K562 (cell line): Measurements from ENCODE around the gene NDN. TPM values are rescaled to one million over a fixed set of nuclear protein-coding genes. Genes with fewer than 3 reads are reported as not detected.

Experiments used
- ATAC-seq: fragments of 200-7000 bp; cut with Tn5 transposase; 3 replicates; pipeline ENCODE4 v1.9.1; 2020; ENCODE audit warnings: moderate library complexity
- BruUV-seq: library from RNA; stranded (reverse); fragments of 400-500 nt; replicated peaks from 2 replicates; lab custom pipeline; 2021; lab: Mats Ljungman, UMichigan
- CTCF ChIA-PET: fragments of 300-600 bp; formaldehyde crosslinking; extraction: SDS; loops from one replicate; lab custom pipeline; 2021; ENCODE audit warnings: low intra/inter-chr PET ratio; lab: Yijun Ruan, JAX
- POLR2A ChIA-PET: fragments of 300-600, 350-650 bp; sonication (Branson Sonifier 250); formaldehyde crosslinking; extraction: SDS; loops from one replicate; lab custom pipeline; 2021; ENCODE audit warnings: antibody characterized with exemption, inconsistent platforms; lab: Yijun Ruan, JAX
- DNase-seq, 4 experiments: peaks; one replicate each; pipeline versions ENCODE4 v3.0.0 to v3.0.0-alpha.2; 2011 to 2018; ENCODE audit warnings: low spot score in 3 of 4, mixed read lengths in 3 of 4; ENCODE audit errors: extremely low read depth in 1 of 4
- FAIRE-seq: peaks from 2 replicates; lab custom pipeline; 2011; peaks lifted over from hg19 to GRCh38; lab: Jason Lieb, UNC
- H2AFZ ChIP-seq: 2 replicates; pipeline ENCODE4 v1.6.0; 2011; ENCODE audit warnings: low read depth, low read length, control low read depth, inconsistent platforms
- H3K27ac ChIP-seq: fragments of 200-600 bp; 3 replicates; pipeline ENCODE4 v1.8.0; 2011; ENCODE audit warnings: low read depth, mild to moderate bottlenecking, control low read depth, inconsistent platforms, low read length, moderate library complexity, mixed read lengths; ENCODE audit errors: extremely low read depth
- H3K27me3 ChIP-seq, 2 experiments: fragments of 300-600 bp in 1 of 2; 2 replicates in 1 of 2; 3 replicates in 1 of 2; pipeline versions ENCODE4 v1.6.0 to v1.8.0; 2011; ENCODE audit warnings: inconsistent platforms in 2 of 2, low read length in 2 of 2, mild to moderate bottlenecking in 1 of 2, mixed read lengths in 1 of 2, moderate library complexity in 1 of 2; ENCODE audit not compliant: control insufficient read depth in 2 of 2, insufficient read depth in 2 of 2
- H3K36me3 ChIP-seq: fragments of 300-600 bp; 3 replicates; pipeline ENCODE4 v1.8.0; 2011; ENCODE audit warnings: mild to moderate bottlenecking, low read length, inconsistent platforms; ENCODE audit not compliant: control insufficient read depth, insufficient read depth
- H3K4me1 ChIP-seq, 2 experiments: fragments of 200-600 bp in 1 of 2; replicated peaks in 1 of 2; 2 replicates in 1 of 2; 3 replicates in 1 of 2; pipeline versions ENCODE4 v1.5.1 to v1.8.0; 2011; ENCODE audit warnings: inconsistent platforms in 2 of 2, low read length in 2 of 2, mild to moderate bottlenecking in 1 of 2, mixed read lengths in 1 of 2, moderate library complexity in 1 of 2; ENCODE audit not compliant: control insufficient read depth in 2 of 2, insufficient read depth in 2 of 2
- H3K4me2 ChIP-seq: 2 replicates; pipeline ENCODE4 v1.6.1; 2011; ENCODE audit warnings: low read length, control low read depth, inconsistent platforms, mixed read lengths; ENCODE audit not compliant: insufficient read depth
- H3K4me3 ChIP-seq: fragments of 200-600 bp; sonication (generic), shearing (Covaris generic); 2 replicates; pipeline ENCODE4 v1.5.1; 2016; ENCODE audit warnings: control low read depth, inconsistent platforms
- H3K79me2 ChIP-seq: fragments of 200-600 bp; 3 replicates; pipeline ENCODE4 v1.8.0; 2011; ENCODE audit warnings: low read length, inconsistent platforms; ENCODE audit not compliant: control insufficient read depth, insufficient read depth
- H3K9ac ChIP-seq, 2 experiments: 2 replicates each; pipeline versions ENCODE4 v1.6.0 to v1.6.1; 2011; ENCODE audit warnings: low read depth in 2 of 2, low read length in 2 of 2, control low read depth in 1 of 2, inconsistent platforms in 1 of 2, mild to moderate bottlenecking in 1 of 2, mixed read lengths in 1 of 2; ENCODE audit not compliant: insufficient read depth in 1 of 2
- H3K9me1 ChIP-seq: one replicate; pipeline ENCODE4 v1.6.0; 2011; ENCODE audit warnings: inconsistent platforms, mild to moderate bottlenecking, low read length, moderate library complexity; ENCODE audit not compliant: control insufficient read depth, insufficient read depth
- H3K9me3 ChIP-seq: replicated peaks from 2 replicates; pipeline ENCODE4 v1.5.1; 2011; ENCODE audit warnings: low read depth, low read length, inconsistent platforms; ENCODE audit not compliant: control insufficient read depth, insufficient read depth
- H4K20me1 ChIP-seq: replicated peaks from 2 replicates; pipeline ENCODE4 v1.6.1; 2011; ENCODE audit warnings: low read length, inconsistent platforms, mixed read lengths; ENCODE audit not compliant: control insufficient read depth, insufficient read depth
- BCL6 ChIP-seq: fragments of 250-450 bp; sonication (Bioruptor Pico); IDR thresholded peaks from 2 replicates; pipeline ENCODE4 v1.4.0; 2020
- BHLHE40 ChIP-seq: IDR thresholded peaks from 2 replicates; pipeline ENCODE4 v1.6.1; 2011; ENCODE audit warnings: low read length, improper control_type of control experiment
- CTBP1 ChIP-seq: fragments of 450-650 bp; IDR thresholded peaks from 2 replicates; pipeline ENCODE4 v1.6.1; 2016; ENCODE audit warnings: borderline replicate concordance
- DACH1 ChIP-seq: fragments of 450-650 bp; IDR thresholded peaks from 2 replicates; pipeline ENCODE4 v1.6.1; 2018; ENCODE audit not compliant: partially characterized antibody
- E2F8 ChIP-seq: fragments of 450-650 bp; IDR thresholded peaks from 2 replicates; pipeline ENCODE4 v1.7.1; 2018; ENCODE audit warnings: mild to moderate bottlenecking, low read depth; ENCODE audit not compliant: partially characterized antibody
- ELK1 ChIP-seq: sonication (generic); formaldehyde crosslinking; IDR thresholded peaks from 2 replicates; pipeline ENCODE4 v1.8.1; 2022; ENCODE audit warnings: missing genetic modification reagents
- EP300 ChIP-seq: IDR thresholded peaks from 2 replicates; pipeline ENCODE4 v1.6.1; 2012; ENCODE audit warnings: low read length, improper control_type of control experiment
- HNRNPUL1 ChIP-seq: fragments of 200-400 bp; formaldehyde crosslinking; IDR thresholded peaks from 2 replicates; pipeline ENCODE4 v1.6.1; 2017; ENCODE audit warnings: low read length
- MEIS2 ChIP-seq: fragments of 450-650 bp; IDR thresholded peaks from 2 replicates; pipeline ENCODE4 v1.6.1; 2014; ENCODE audit warnings: mild to moderate bottlenecking; ENCODE audit not compliant: partially characterized antibody
- MYNN ChIP-seq, 2 experiments: sonication (generic); formaldehyde crosslinking in 1 of 2; IDR thresholded peaks; 2 replicates each; pipeline versions ENCODE4 v1.5.0 to v1.6.1; 2016 to 2020; ENCODE audit warnings: antibody characterized with exemption in 1 of 2, missing genetic modification reagents in 1 of 2
- SMAD1 ChIP-seq: fragments of 150-350 bp; IDR thresholded peaks from 2 replicates; pipeline ENCODE4 v1.6.1; 2014; ENCODE audit warnings: low read length, low read depth; ENCODE audit not compliant: partially characterized antibody
- TBL1XR1 ChIP-seq, 2 experiments: IDR thresholded peaks; 2 replicates each; pipeline ENCODE4 v1.6.1; 2012; ENCODE audit warnings: improper control_type of control experiment in 2 of 2, low read length in 2 of 2, mild to moderate bottlenecking in 1 of 2
- XRCC3 ChIP-seq: fragments of 450-650 bp; IDR thresholded peaks from 2 replicates; pipeline ENCODE4 v1.6.1; 2017; ENCODE audit warnings: mild to moderate bottlenecking, moderate library complexity
- ZBTB8A ChIP-seq: fragments of 450-650 bp; IDR thresholded peaks from 2 replicates; pipeline ENCODE4 v1.6.1; 2018; ENCODE audit warnings: mild to moderate bottlenecking, moderate library complexity; ENCODE audit not compliant: partially characterized antibody
- ZEB2 ChIP-seq: fragments of 450-650 bp; IDR thresholded peaks from 2 replicates; pipeline ENCODE4 v1.6.1; 2016
- ZFP36 ChIP-seq: fragments of 150-350 bp; IDR thresholded peaks from 2 replicates; pipeline ENCODE4 v1.6.1; 2018; ENCODE audit warnings: low read length, low read depth; ENCODE audit not compliant: partially characterized antibody
- ZNF512 ChIP-seq: IDR thresholded peaks from 2 replicates; pipeline ENCODE4 v1.6.1; 2016; ENCODE audit warnings: missing genetic modification characterization, missing compliant biosample characterization
- ZNF75A ChIP-seq: fragments of 450-650 bp; formaldehyde crosslinking; IDR thresholded peaks from 2 replicates; pipeline ENCODE4 v1.4.0; 2020; ENCODE audit warnings: mild to moderate bottlenecking
- WGBS: fragments of 100-300 bp; shearing (Covaris generic); methylation state at CpG from one replicate; pipeline ENCODE4 v1.1.6; 2016; ENCODE audit warnings: low coverage, mixed read lengths; ENCODE audit not compliant: insufficient coverage; ENCODE audit errors: missing lambda C conversion rate; 5-methylcytosine and 5-hydroxymethylcytosine counted together
- in situ Hi-C: fragments of 300-500 bp; cut with MboI; formaldehyde crosslinking; loops from 4 replicates; pipeline ENCODE4 v1.15.0; 2018; ENCODE audit warnings: inconsistent platforms, mixed read lengths
- intact Hi-C: fragments of 100-400 bp; cut with micrococcal nuclease; formaldehyde crosslinking; loops from 2 replicates; pipeline ENCODE4 v1.14.2; 2022
- polyA plus RNA-seq, 8 experiments: library from polyadenylated mRNA; depleted of rRNA in 4 of 8; stranded (reverse) in 5 of 8; unstranded in 3 of 8; fragments of >200 nt; fragmentation: Nextera tagmentation in 2 of 8; fragmentation: Illumina TruSeq in 1 of 8; extraction: Ambion mirVana in 2 of 8; extraction: Trizol in 1 of 8; gene quantifications; 2 replicates each; pipeline versions ENCODE4 v1.2.1 to v1.2.3, GENCODE V29; 2011 to 2014; ENCODE audit warnings: inconsistent platforms in 1 of 8, missing spikeins in 1 of 8
- total RNA-seq, 7 experiments: library from RNA; depleted of rRNA in 6 of 7; stranded (reverse); fragments of >200 nt in 6 of 7; fragmentation: Illumina TruSeq in 2 of 7; extraction: Trizol in 2 of 7; gene quantifications; 2 replicates each; pipeline versions ENCODE4 v1.2.1 to v1.2.3, GENCODE V29; 2011 to 2021; ENCODE audit warnings: low replicate concordance in 1 of 7

The NDN gene
- total and polyA plus RNA-seq, 9 of the 15 experiments (the other 6 are each of a cell fraction or from before 2014, with no cell fraction given) = 0.52 to 5.7 (median 2.1) TPM

GRCh38 chr15:23647001-23647295 is 40.2 kb downstream of the NDN start:
- H3K4me2 ChIP-seq = no peak overlapping the region
- H3K9me1 ChIP-seq = no peaks in the 10 kb centered on the region
- FAIRE-seq (no peak), ATAC-seq (no peak), DNase-seq (no peak)
- POLR2A ChIA-PET = no interaction called here
- TF ChIP-seq ZBTB8A = no peak
- no peak for TF ChIP-seq ZNF75A
- no peak for TF ChIP-seq MEIS2
- TF ChIP-seq ZFP36 = no peak
- no peak for TF ChIP-seq HNRNPUL1
- TF ChIP-seq CTBP1 = no peak
- no peak for TF ChIP-seq ELK1 (CRISPR knock-in tag)
- TF ChIP-seq E2F8 = no peak
- no peak for TF ChIP-seq BHLHE40
- TF ChIP-seq DACH1 = no peak
- no peak for TF ChIP-seq ZNF512
- no peak for TF ChIP-seq BCL6 (CRISPR knock-in tag)
- no peak for TF ChIP-seq SMAD1
- no peak for TF ChIP-seq TBL1XR1 (IDR thresholded peaks at IDR 0.05; ENCODE audit: low read length in 2 of 2)
- TF ChIP-seq XRCC3 = no peak
- no peak for TF ChIP-seq EP300
- no peak for TF ChIP-seq ZEB2
- no peak for TF ChIP-seq MYNN (IDR thresholded peaks at IDR 0.05)
- TF ChIP-seq MYNN (CRISPR knock-in tag; IDR thresholded peaks at IDR 0.05) = no peak
- whole genome bisulfite sequencing = 7% methylated on average over 3 of the region's 17 CpGs
- no peak overlapping the region for H3K9ac ChIP-seq
- BruUV-seq = no TSS peak
- H3K79me2 ChIP-seq = no peaks in the 10 kb centered on the region
- intact Hi-C loops (loop anchor here (10.0 kb wide), 1 partner anchor 1858 kb away; no protein-coding TSS in a partner anchor), in situ Hi-C loops (loop anchor here (10.0 kb wide), 1 partner anchor 218 kb away; no protein-coding TSS in a partner anchor)
- H4K20me1 ChIP-seq = no peaks in the 10 kb centered on the region
- no peak overlapping the region for H3K27ac ChIP-seq
- H3K27me3 ChIP-seq = peaks cover 0 to 28% of the 10 kb centered on the region in 2 experiments; a peak in 2 of 5 replicates
- H3K4me1 ChIP-seq = peaks cover 0 to 15% of the 10 kb centered on the region in 2 experiments; a peak in 2 of 5 replicates
- H3K9me3 ChIP-seq = no peaks in the 10 kb centered on the region
- no peaks in the 10 kb centered on the region for H3K36me3 ChIP-seq
- CTCF ChIA-PET = interaction anchor here (0.6 kb wide), 1 partner anchor 208 kb away, joined by 4 read pairs; no protein-coding TSS in a partner anchor
- H2AFZ ChIP-seq = no peak overlapping the region
- H3K4me3 ChIP-seq = no peak overlapping the region
